Inflammatory macrophage (primary cell): ENCODE data around the gene RBMS3.
A peak's percentile ranks its signal among the peaks of the same experiment; 100 is the strongest.
"Not testable (repeated sequence)": the region's sequence is repeated elsewhere in the genome, so short reads cannot be mapped to it uniquely, and the experiment has no call there.

Experiments
- DNase-seq, 2 donors: peaks; one replicate each; pipeline ENCODE4 v3.0.0-alpha.2; 2020 to 2022

Gene RBMS3

GRCh38 chr3:29488922-29489321 lies 208.1 kb downstream of the RBMS3 start:
- DNase-seq: no peak

GRCh38 chr3:29493109-29493508 lies 212.2 kb downstream of the RBMS3 start:
- DNase-seq: no peak

- no peak for DNase-seq
Measured at GRCh38 chr3:29494305-29495036, 213.6 kb downstream of the RBMS3 start.

- DNase-seq: no peak
Measured at GRCh38 chr3:29497282-29497681, 216.4 kb downstream of the RBMS3 start.

- DNase-seq: no peak
Measured at GRCh38 chr3:29502771-29503170, 221.9 kb downstream of the RBMS3 start.

- DNase-seq: no peak
Measured at GRCh38 chr3:29503314-29503713, 222.4 kb downstream of the RBMS3 start.

- no peak for DNase-seq
Measured at GRCh38 chr3:29503958-29504357, 223.1 kb downstream of the RBMS3 start.

- no peak for DNase-seq
Measured at GRCh38 chr3:29506502-29506901, 225.6 kb downstream of the RBMS3 start.

GRCh38 chr3:29511701-29512100 lies 230.8 kb downstream of the RBMS3 start:
- DNase-seq: no peak

GRCh38 chr3:29512641-29513040 lies 231.8 kb downstream of the RBMS3 start:
- no peak for DNase-seq

GRCh38 chr3:29513236-29513635 lies 232.4 kb downstream of the RBMS3 start:
- DNase-seq: peak in 1 of 2 donors; percentile 13

- DNase-seq: peak in 1 of 2 donors; percentile 18
Measured at GRCh38 chr3:29514170-29514569, 233.3 kb downstream of the RBMS3 start.

GRCh38 chr3:29514912-29515311 lies 234.0 kb downstream of the RBMS3 start:
- DNase-seq: no peak

GRCh38 chr3:29515451-29515850 lies 234.6 kb downstream of the RBMS3 start:
- no peak for DNase-seq

GRCh38 chr3:29516164-29516563 lies 235.3 kb downstream of the RBMS3 start:
- DNase-seq: no peak

GRCh38 chr3:29520764-29521163 lies 239.9 kb downstream of the RBMS3 start:
- no peak for DNase-seq

GRCh38 chr3:29521293-29521692 lies 240.4 kb downstream of the RBMS3 start:
- no peak for DNase-seq

- no peak for DNase-seq
Measured at GRCh38 chr3:29521751-29522150, 240.9 kb downstream of the RBMS3 start.

- DNase-seq: not testable (repeated sequence)
Measured at GRCh38 chr3:29524433-29524832, 243.6 kb downstream of the RBMS3 start.

GRCh38 chr3:29525254-29525881 lies 244.5 kb downstream of the RBMS3 start:
- DNase-seq: no peak

GRCh38 chr3:29527246-29527645 lies 246.4 kb downstream of the RBMS3 start:
- no peak for DNase-seq

- no peak for DNase-seq
Measured at GRCh38 chr3:29531644-29532043, 250.8 kb downstream of the RBMS3 start.

GRCh38 chr3:29532473-29532872 lies 251.6 kb downstream of the RBMS3 start:
- no peak for DNase-seq

GRCh38 chr3:29534006-29534405 lies 253.1 kb downstream of the RBMS3 start:
- no peak for DNase-seq
